ENCODE data around the gene IGSF21. TPM values are rescaled to one million over a fixed set of nuclear protein-coding genes. Genes with fewer than 3 reads are reported as not detected.

The IGSF21 gene
- total and polyA plus RNA-seq, 2 of the 4 experiments (the other 2 are of a cell fraction), result not detected

- H3K79me1 ChIP-seq (ENCODE audit: low read depth in 1 of 2, low read length in 2 of 2), result no peaks in the 10 kb centered on the region
- peaks cover 39% of the 10 kb centered on the region for H3K9me3 ChIP-seq (ENCODE audit: control insufficient read depth, insufficient read depth, low read length)
- H2BK20ac ChIP-seq (ENCODE audit: low read depth, low read length), result no peak overlapping the region
- H4K5ac ChIP-seq (ENCODE audit: low read depth, low read length), result no peak overlapping the region
- no peaks in the 10 kb centered on the region for H3K36me3 ChIP-seq (ENCODE audit: control insufficient read depth, insufficient read depth, low read length)
- DNase-seq (no peak), ATAC-seq (ENCODE audit: low read depth) (no peak)
- no peaks in the 10 kb centered on the region for H4K20me1 ChIP-seq (ENCODE audit: insufficient read depth, low read length)
- no peaks in the 10 kb centered on the region for H3K9me1 ChIP-seq (ENCODE audit: insufficient read depth, low read length)
- H3K9ac ChIP-seq (ENCODE audit: low read depth, low read length), result no peak overlapping the region
- no peak overlapping the region for H3K18ac ChIP-seq (ENCODE audit: low read depth, low read length)
- no TSS peak for BruUV-seq (replicated peaks)
- H4K8ac ChIP-seq (ENCODE audit: low read depth in 2 of 2, low read length in 2 of 2), result no peak overlapping the region
- H2AK5ac ChIP-seq (ENCODE audit: low read depth, low read length), result no peak overlapping the region
- no peak overlapping the region for H2BK120ac ChIP-seq (ENCODE audit: low read depth, low read length)
- CTCF ChIA-PET, result no interaction called here
- 67% methylated on average over 1 of the region's 13 CpGs; no CpG with 5 or more reads in 1 of the 2 experiments for WGBS, 2 experiments (ENCODE audit: extremely low coverage in 2 of 2, insufficient read length in 1 of 2)
- no peaks in the 10 kb centered on the region for H3K4me1 ChIP-seq (ENCODE audit: control insufficient read depth, insufficient read depth, low read length)
- dilution Hi-C loops (cut with HindIII; ENCODE audit: low sequenced_read_pairs, unreplicated experiment) (no loop called here), intact Hi-C loops (cut with micrococcal nuclease) (no loop called here), in situ Hi-C loops (cut with MboI; ENCODE audit: low sequenced_read_pairs) (no loop called here)
- no peak overlapping the region for H2AK9ac ChIP-seq (replicated peaks; ENCODE audit: low read depth, low read length, poor library complexity)
- no peak overlapping the region for H2BK15ac ChIP-seq (ENCODE audit: low read depth, low read length)
- TF ChIP-seq, protein P1, sequence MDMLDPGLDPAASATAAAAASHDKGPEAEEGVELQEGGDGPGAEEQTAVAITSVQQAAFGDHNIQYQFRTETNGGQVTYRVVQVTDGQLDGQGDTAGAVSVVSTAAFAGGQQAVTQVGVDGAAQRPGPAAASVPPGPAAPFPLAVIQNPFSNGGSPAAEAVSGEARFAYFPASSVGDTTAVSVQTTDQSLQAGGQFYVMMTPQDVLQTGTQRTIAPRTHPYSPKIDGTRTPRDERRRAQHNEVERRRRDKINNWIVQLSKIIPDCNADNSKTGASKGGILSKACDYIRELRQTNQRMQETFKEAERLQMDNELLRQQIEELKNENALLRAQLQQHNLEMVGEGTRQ (IDR thresholded peaks at IDR 0.05; ENCODE audit: low read depth, low read length), result no peak
- TF ChIP-seq MXI1 (IDR thresholded peaks at IDR 0.05; ENCODE audit: borderline replicate concordance, low read depth, low read length), result no peak
- TF ChIP-seq, protein P2, sequence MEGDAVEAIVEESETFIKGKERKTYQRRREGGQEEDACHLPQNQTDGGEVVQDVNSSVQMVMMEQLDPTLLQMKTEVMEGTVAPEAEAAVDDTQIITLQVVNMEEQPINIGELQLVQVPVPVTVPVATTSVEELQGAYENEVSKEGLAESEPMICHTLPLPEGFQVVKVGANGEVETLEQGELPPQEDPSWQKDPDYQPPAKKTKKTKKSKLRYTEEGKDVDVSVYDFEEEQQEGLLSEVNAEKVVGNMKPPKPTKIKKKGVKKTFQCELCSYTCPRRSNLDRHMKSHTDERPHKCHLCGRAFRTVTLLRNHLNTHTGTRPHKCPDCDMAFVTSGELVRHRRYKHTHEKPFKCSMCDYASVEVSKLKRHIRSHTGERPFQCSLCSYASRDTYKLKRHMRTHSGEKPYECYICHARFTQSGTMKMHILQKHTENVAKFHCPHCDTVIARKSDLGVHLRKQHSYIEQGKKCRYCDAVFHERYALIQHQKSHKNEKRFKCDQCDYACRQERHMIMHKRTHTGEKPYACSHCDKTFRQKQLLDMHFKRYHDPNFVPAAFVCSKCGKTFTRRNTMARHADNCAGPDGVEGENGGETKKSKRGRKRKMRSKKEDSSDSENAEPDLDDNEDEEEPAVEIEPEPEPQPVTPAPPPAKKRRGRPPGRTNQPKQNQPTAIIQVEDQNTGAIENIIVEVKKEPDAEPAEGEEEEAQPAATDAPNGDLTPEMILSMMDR (conservative IDR thresholded peaks at IDR 0.05; ENCODE audit: low read depth, low read length), result no peak
- TF ChIP-seq, protein P3, sequence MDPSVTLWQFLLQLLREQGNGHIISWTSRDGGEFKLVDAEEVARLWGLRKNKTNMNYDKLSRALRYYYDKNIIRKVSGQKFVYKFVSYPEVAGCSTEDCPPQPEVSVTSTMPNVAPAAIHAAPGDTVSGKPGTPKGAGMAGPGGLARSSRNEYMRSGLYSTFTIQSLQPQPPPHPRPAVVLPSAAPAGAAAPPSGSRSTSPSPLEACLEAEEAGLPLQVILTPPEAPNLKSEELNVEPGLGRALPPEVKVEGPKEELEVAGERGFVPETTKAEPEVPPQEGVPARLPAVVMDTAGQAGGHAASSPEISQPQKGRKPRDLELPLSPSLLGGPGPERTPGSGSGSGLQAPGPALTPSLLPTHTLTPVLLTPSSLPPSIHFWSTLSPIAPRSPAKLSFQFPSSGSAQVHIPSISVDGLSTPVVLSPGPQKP (IDR thresholded peaks at IDR 0.05; ENCODE audit: borderline replicate concordance, low read depth, low read length), result no peak
- no peak overlapping the region for H4K91ac ChIP-seq (ENCODE audit: insufficient read depth, low read depth, low read length)
- POLR2A ChIA-PET (ENCODE audit: unreplicated experiment), result no interaction called here
- no peak overlapping the region for H3K27ac ChIP-seq (ENCODE audit: insufficient read depth, low read length)
- H3K14ac ChIP-seq (replicated peaks; ENCODE audit: low read depth, low read length), result no peak overlapping the region
- no peak overlapping the region for H2BK5ac ChIP-seq (ENCODE audit: low read depth, low read length, poor library complexity, severe bottlenecking)
- H3K27me3 ChIP-seq (ENCODE audit: control insufficient read depth, insufficient read depth, low read length), result no peaks in the 10 kb centered on the region
- no peak overlapping the region for H3K4ac ChIP-seq (ENCODE audit: low read depth, low read length)
- no peak overlapping the region for H3K4me2 ChIP-seq (ENCODE audit: low read depth, low read length)
- H3K4me3 ChIP-seq (ENCODE audit: insufficient read depth, low read depth, low read length), result no peak overlapping the region
- H2AFZ ChIP-seq (replicated peaks; ENCODE audit: low read length, poor library complexity), result no peak overlapping the region
- H3K56ac ChIP-seq (ENCODE audit: extremely low read depth, insufficient read depth, low read length), result no peak overlapping the region
- no peak overlapping the region for H3K23ac ChIP-seq (ENCODE audit: low read depth, low read length)
Observed at GRCh38 chr1:18413541-18414305, 306.1 kb downstream of the IGSF21 start.

Data from IMR-90 (cell line).